ENCODE measurements around the gene BOK.

The BOK gene

DNA sequence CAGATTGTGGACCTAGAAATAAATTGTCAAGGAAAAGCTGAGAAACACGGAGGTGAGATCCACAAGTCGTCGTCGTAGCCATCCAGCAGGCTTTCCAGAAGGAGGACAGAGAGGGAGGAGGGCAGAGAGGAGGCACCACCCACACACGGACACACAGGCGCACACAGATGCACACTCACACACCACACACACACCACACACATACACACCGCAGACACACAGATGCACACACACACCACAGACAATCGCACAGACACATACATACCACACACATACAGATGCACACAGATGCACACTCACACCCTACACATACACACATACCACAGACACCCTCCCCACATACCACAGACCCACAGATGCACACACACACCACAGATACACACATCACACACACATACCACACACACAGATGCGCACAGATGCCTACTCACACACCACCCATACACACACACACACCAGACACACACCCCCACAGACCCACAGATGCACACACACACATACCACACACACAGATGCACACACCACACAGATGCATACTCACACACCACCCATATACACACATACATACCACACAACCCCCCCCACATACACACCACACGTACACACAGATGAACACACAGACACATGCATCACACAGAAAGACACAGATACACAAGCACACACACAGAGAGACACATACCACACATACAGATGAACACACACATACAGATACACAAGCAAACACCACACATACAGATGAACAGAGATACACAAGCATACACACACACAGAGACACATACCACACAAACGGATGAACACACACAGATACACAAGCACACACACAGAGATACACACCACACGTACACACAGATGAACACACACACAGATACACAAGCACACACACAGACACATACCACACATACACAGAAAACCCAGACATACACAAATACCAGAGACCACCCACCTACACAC, 12.7 kb upstream of the BOK start:
- H3K9me3 Mint-ChIP-seq, result no peaks in the 10 kb centered on the region
- intact Hi-C loops (cut with micrococcal nuclease), result no loop called here
- H3K27ac Mint-ChIP-seq, result no peak overlapping the region
- H3K4me1 Mint-ChIP-seq (ENCODE audit: low read depth), result peaks cover 1% of the 10 kb centered on the region
- peaks cover 31% of the 10 kb centered on the region for H3K27me3 Mint-ChIP-seq
- no peaks in the 10 kb centered on the region for H3K36me3 Mint-ChIP-seq (ENCODE audit: low read depth)
- H3K4me3 Mint-ChIP-seq, result no peak overlapping the region

GRCh38 chr2:241546771-241547498, 11.6 kb upstream of the BOK start:
- H3K4me1 Mint-ChIP-seq (ENCODE audit: low read depth), result no peaks in the 10 kb centered on the region
- H3K27ac Mint-ChIP-seq, result no peak overlapping the region
- H3K9me3 Mint-ChIP-seq, result no peaks in the 10 kb centered on the region
- peaks cover 33% of the 10 kb centered on the region for H3K27me3 Mint-ChIP-seq
- no peaks in the 10 kb centered on the region for H3K36me3 Mint-ChIP-seq (ENCODE audit: low read depth)
- no peak overlapping the region for H3K4me3 Mint-ChIP-seq
- intact Hi-C loops (cut with micrococcal nuclease), result no loop called here

- Mint-ChIP-seq H3K4me3 (no peak overlapping the region), H3K4me1 (ENCODE audit: low read depth) (no peaks in the 10 kb centered on the region), H3K36me3 (ENCODE audit: low read depth) (no peaks in the 10 kb centered on the region), H3K27me3 (peaks cover 31% of the 10 kb centered on the region), H3K9me3 (no peaks in the 10 kb centered on the region), H3K27ac (no peak overlapping the region)
- intact Hi-C loops (cut with micrococcal nuclease), result no loop called here
Measured at GRCh38 chr2:241547781-241548450, 10.6 kb upstream of the BOK start.

- Mint-ChIP-seq H3K4me1 (ENCODE audit: low read depth) (no peaks in the 10 kb centered on the region), H3K9me3 (no peaks in the 10 kb centered on the region), H3K36me3 (ENCODE audit: low read depth) (no peaks in the 10 kb centered on the region), H3K27ac (no peak overlapping the region), H3K4me3 (no peak overlapping the region), H3K27me3 (peaks cover 30% of the 10 kb centered on the region)
- intact Hi-C loops (cut with micrococcal nuclease), result no loop called here
Measured at GRCh38 chr2:241548451-241548835, 10.1 kb upstream of the BOK start.

GRCh38 chr2:241550616-241551580, 7.6 kb upstream of the BOK start:
- Mint-ChIP-seq H3K27me3 (peaks cover 47% of the 10 kb centered on the region), H3K4me1 (ENCODE audit: low read depth) (no peaks in the 10 kb centered on the region), H3K4me3 (no peak overlapping the region), H3K27ac (no peak overlapping the region), H3K36me3 (ENCODE audit: low read depth) (no peaks in the 10 kb centered on the region), H3K9me3 (no peaks in the 10 kb centered on the region)
- intact Hi-C loops (cut with micrococcal nuclease), result no loop called here

GRCh38 chr2:241551599-241551997, 6.9 kb upstream of the BOK start:
- Mint-ChIP-seq H3K36me3 (ENCODE audit: low read depth) (no peaks in the 10 kb centered on the region), H3K9me3 (peaks cover 2% of the 10 kb centered on the region), H3K27ac (no peak overlapping the region), H3K4me3 (no peak overlapping the region), H3K4me1 (ENCODE audit: low read depth) (no peaks in the 10 kb centered on the region), H3K27me3 (peaks cover 54% of the 10 kb centered on the region)
- intact Hi-C loops (cut with micrococcal nuclease), result no loop called here

DNA sequence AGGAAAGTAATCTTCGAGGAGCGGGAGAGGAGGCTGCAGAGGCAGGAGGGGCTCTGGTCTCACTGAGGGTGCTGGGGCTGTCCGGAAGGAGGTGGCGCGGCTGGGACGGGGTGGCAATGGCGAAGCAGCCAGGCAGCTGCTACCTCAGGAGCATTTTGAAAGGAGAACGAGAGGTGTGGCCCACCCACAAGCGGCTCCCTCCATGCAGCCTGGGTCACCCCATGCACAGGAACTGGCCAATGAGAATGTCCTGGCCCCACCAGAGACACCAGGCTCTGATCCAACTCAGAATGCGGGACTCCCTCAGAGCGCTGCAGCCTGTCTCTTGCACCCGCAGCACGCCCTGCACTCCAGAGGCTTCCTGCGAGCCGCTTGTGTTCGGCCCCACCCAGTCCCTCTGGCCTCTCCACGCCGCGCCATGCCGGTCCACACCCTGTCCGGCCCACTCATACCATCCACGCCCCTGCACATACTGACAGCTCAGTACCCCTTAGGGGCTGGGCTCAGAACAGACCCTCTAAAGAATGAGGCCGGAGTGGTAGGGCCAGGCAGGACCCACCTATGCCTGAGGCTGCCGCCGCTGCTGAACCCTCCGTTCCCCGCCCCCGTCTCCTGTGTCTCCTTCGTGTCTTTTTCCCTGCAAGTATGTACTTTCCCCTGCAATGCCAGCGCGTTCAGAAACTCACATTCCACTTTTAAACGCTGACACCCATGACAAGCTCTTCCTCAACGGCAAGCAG, 6.4 kb upstream of the BOK start:
- H3K4me3 Mint-ChIP-seq, result no peak overlapping the region
- H3K9me3 Mint-ChIP-seq, result peaks cover 7% of the 10 kb centered on the region
- intact Hi-C loops (cut with micrococcal nuclease), result no loop called here
- H3K27ac Mint-ChIP-seq, result no peak overlapping the region
- H3K27me3 Mint-ChIP-seq, result peaks cover 59% of the 10 kb centered on the region
- no peaks in the 10 kb centered on the region for H3K4me1 Mint-ChIP-seq (ENCODE audit: low read depth)
- no peaks in the 10 kb centered on the region for H3K36me3 Mint-ChIP-seq (ENCODE audit: low read depth)

GRCh38 chr2:241553512-241553830, 5.1 kb upstream of the BOK start:
- no peak overlapping the region for H3K4me3 Mint-ChIP-seq
- intact Hi-C loops (cut with micrococcal nuclease), result no loop called here
- H3K36me3 Mint-ChIP-seq (ENCODE audit: low read depth), result no peaks in the 10 kb centered on the region
- H3K27me3 Mint-ChIP-seq, result peaks cover 68% of the 10 kb centered on the region
- H3K9me3 Mint-ChIP-seq, result peaks cover 16% of the 10 kb centered on the region
- H3K27ac Mint-ChIP-seq, result no peak overlapping the region
- H3K4me1 Mint-ChIP-seq (ENCODE audit: low read depth), result no peaks in the 10 kb centered on the region

- H3K4me3 Mint-ChIP-seq, result no peak overlapping the region
- peaks cover 16% of the 10 kb centered on the region for H3K9me3 Mint-ChIP-seq
- no peak overlapping the region for H3K27ac Mint-ChIP-seq
- no peaks in the 10 kb centered on the region for H3K36me3 Mint-ChIP-seq (ENCODE audit: low read depth)
- intact Hi-C loops (cut with micrococcal nuclease), result no loop called here
- peaks cover 70% of the 10 kb centered on the region for H3K27me3 Mint-ChIP-seq
- H3K4me1 Mint-ChIP-seq (ENCODE audit: low read depth), result no peaks in the 10 kb centered on the region
Measured at GRCh38 chr2:241553981-241554380, 4.6 kb upstream of the BOK start.

DNA sequence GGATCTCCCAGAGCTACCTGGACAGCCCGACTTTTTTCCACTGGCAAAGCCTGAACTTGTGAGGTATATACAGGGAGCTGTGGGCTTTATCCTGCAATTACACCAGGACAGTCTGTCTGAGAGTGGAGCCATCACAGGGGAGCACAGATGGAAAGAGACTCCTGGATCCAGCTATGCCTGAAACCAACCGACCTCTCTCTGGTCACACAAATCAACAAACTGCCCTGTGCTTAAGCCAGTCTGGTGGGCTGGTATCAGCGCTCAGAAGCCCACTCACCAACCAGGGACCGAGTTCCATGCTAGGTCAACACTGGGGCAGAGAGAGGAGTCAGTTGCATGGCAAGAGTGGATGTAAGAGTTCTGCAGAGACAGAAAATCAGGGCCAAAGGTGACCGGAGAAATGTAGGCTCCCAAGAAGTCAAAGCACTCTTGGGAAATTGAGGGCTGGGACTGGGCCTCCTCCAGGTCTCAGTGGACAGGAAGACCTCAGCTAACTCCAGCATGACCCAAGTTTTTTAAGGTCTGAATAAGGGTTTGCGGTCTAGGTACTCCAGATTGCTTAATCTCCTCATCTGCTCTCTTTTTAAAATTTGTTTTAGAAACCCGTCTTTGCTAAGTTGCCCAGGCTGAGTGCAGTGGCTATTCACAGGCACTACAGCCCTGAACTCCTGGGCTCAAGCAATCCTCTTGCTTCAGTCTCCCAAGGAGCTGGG, 3.8 kb upstream of the BOK start:
- H3K27ac Mint-ChIP-seq, result no peak overlapping the region
- peaks cover 75% of the 10 kb centered on the region for H3K27me3 Mint-ChIP-seq
- no peaks in the 10 kb centered on the region for H3K4me1 Mint-ChIP-seq (ENCODE audit: low read depth)
- H3K9me3 Mint-ChIP-seq, result peaks cover 16% of the 10 kb centered on the region
- H3K36me3 Mint-ChIP-seq (ENCODE audit: low read depth), result no peaks in the 10 kb centered on the region
- H3K4me3 Mint-ChIP-seq, result no peak overlapping the region
- intact Hi-C loops (cut with micrococcal nuclease), result no loop called here

- no peak overlapping the region for H3K27ac Mint-ChIP-seq
- H3K27me3 Mint-ChIP-seq, result peaks cover 83% of the 10 kb centered on the region
- H3K36me3 Mint-ChIP-seq (ENCODE audit: low read depth), result no peaks in the 10 kb centered on the region
- no peaks in the 10 kb centered on the region for H3K4me1 Mint-ChIP-seq (ENCODE audit: low read depth)
- H3K9me3 Mint-ChIP-seq, result peaks cover 16% of the 10 kb centered on the region
- no peak overlapping the region for H3K4me3 Mint-ChIP-seq
- intact Hi-C loops (cut with micrococcal nuclease), result no loop called here
Measured at GRCh38 chr2:241555711-241556110, 2.8 kb upstream of the BOK start.

GRCh38 chr2:241556746-241557145, 1.8 kb upstream of the BOK start:
- Mint-ChIP-seq H3K4me1 (ENCODE audit: low read depth) (no peaks in the 10 kb centered on the region), H3K36me3 (ENCODE audit: low read depth) (no peaks in the 10 kb centered on the region), H3K9me3 (peaks cover 16% of the 10 kb centered on the region), H3K27ac (no peak overlapping the region), H3K27me3 (peaks cover 79% of the 10 kb centered on the region), H3K4me3 (no peak overlapping the region)
- intact Hi-C loops (cut with micrococcal nuclease), result no loop called here

All from dendritic cell treated with granulocyte-macrophage colony-stimulating factor and Interleukin-4, amounts not matched to agents 40 ng/mL and 50 ng/mL, for 4 days (primary cell).